SU-DHL-6 (cell line): ENCODE results near the gene SH3RF3.

ENCODE experiments used
- H2AFZ ChIP-seq: fragments of 200-600 bp; sonication (generic); 2 replicates; pipeline ENCODE4 v1.6.1; 2014; ENCODE audit warnings: low read depth, mild to moderate bottlenecking, moderate library complexity, mixed read lengths, antibody characterized with exemption, low read length; ENCODE audit not compliant: severe bottlenecking
- H3F3A ChIP-seq: fragments of 200-600 bp; shearing (Covaris generic); 2 replicates; pipeline ENCODE4 v1.6.0; 2016; ENCODE audit warnings: antibody characterized with exemption, mild to moderate bottlenecking; ENCODE audit not compliant: insufficient read depth
- H3K27ac ChIP-seq: fragments of 200-600 bp; sonication (generic); 2 replicates; pipeline ENCODE4 v1.5.1; 2016; ENCODE audit warnings: low read depth, mild to moderate bottlenecking, low read length, moderate library complexity, mixed read lengths
- H3K27me3 ChIP-seq: fragments of 200-600 bp; sonication (generic), shearing (Covaris generic); 2 replicates; pipeline ENCODE4 v1.6.0; 2014; ENCODE audit warnings: mild to moderate bottlenecking, low read length
- H3K36me3 ChIP-seq: fragments of 200-600 bp; sonication (generic); 2 replicates; pipeline ENCODE4 v1.6.1; 2014; ENCODE audit warnings: mild to moderate bottlenecking, low read length, mixed read lengths
- H3K4me2 ChIP-seq: fragments of 300-600, 200-600 bp; shearing (Covaris generic), sonication (generic); 2 replicates; pipeline ENCODE4 v1.6.0; 2014; ENCODE audit warnings: low read length, low read depth, mild to moderate bottlenecking; ENCODE audit not compliant: poor library complexity, severe bottlenecking
- H3K4me3 ChIP-seq: fragments of 200-600 bp; sonication (generic); 2 replicates; pipeline ENCODE4 v1.5.1; 2014; ENCODE audit warnings: antibody characterized with exemption, low read length, mild to moderate bottlenecking, mixed read lengths; ENCODE audit not compliant: insufficient read depth, poor library complexity, severe bottlenecking
- H3K79me2 ChIP-seq: fragments of 200-600 bp; sonication (generic); 2 replicates; pipeline ENCODE4 v1.6.1; 2014; ENCODE audit warnings: mild to moderate bottlenecking, low read length, moderate library complexity; ENCODE audit not compliant: insufficient read depth
- H3K9ac ChIP-seq: fragments of 200-600 bp; sonication (generic); 2 replicates; pipeline ENCODE4 v1.7.0; 2014; ENCODE audit warnings: mild to moderate bottlenecking, low read length
- H3K9me2 ChIP-seq: fragments of 200-600 bp; sonication (generic); replicated peaks from 2 replicates; pipeline ENCODE4 v1.6.1; 2014; ENCODE audit warnings: low read length; ENCODE audit not compliant: insufficient read depth
- H3K9me3 ChIP-seq: fragments of 200-600 bp; sonication (generic); 2 replicates; pipeline ENCODE4 v1.6.1; 2014; ENCODE audit warnings: low read length, mixed read lengths; ENCODE audit not compliant: insufficient read depth
- H4K20me1 ChIP-seq: fragments of 200-600 bp; sonication (generic); 2 replicates; pipeline ENCODE4 v1.6.1; 2014; ENCODE audit warnings: low read depth, mild to moderate bottlenecking, antibody characterized with exemption, low read length, moderate library complexity, mixed read lengths
- EZH2phosphoT487 ChIP-seq: fragments of 200-600 bp; sonication (generic), shearing (Covaris generic); conservative IDR thresholded peaks from 2 replicates; pipeline ENCODE4 v1.6.1; 2018; ENCODE audit warnings: mild to moderate bottlenecking, antibody characterized with exemption, low read length, moderate library complexity, mixed read lengths
- TF ChIP-seq, protein P1 (sequence below): fragments of 200-600 bp; sonication (generic); IDR thresholded peaks from one replicate; pipeline ENCODE4 v1.5.1; 2017; ENCODE audit warnings: antibody characterized with exemption, mild to moderate bottlenecking, low read length, moderate library complexity; ENCODE audit not compliant: insufficient read depth, poor library complexity, severe bottlenecking

SH3RF3 gene

DNA sequence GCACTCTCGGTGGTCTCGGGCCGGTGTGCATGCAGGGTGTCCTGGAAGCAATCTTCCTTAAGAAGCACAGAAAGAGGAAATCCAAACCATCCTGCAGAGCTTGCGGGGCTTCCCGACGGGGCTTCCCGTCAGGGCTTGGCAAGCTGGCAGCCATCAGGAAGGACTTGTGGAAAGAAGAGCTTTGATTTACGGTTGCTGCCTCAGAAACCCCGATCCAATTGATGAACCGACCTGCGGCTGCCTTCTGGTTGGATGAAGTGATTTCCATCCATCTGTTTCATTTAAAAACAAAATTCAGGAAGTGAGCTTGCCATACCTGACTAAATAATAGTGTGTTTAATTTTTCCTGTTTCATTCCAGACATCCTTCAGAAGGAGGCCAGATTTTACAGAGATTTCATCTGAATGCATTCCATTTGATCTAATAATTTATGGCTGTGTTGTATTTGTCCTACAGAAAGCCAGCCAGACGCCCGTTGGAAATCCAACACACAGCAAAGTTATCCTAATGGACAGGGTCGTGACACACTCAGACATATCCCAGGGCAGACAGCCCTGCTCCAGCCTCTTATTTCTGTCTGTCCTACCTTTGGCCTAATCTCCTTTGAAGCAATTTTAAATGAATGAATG lies 343.4 kb downstream of the SH3RF3 start:
- TF ChIP-seq, protein P1, sequence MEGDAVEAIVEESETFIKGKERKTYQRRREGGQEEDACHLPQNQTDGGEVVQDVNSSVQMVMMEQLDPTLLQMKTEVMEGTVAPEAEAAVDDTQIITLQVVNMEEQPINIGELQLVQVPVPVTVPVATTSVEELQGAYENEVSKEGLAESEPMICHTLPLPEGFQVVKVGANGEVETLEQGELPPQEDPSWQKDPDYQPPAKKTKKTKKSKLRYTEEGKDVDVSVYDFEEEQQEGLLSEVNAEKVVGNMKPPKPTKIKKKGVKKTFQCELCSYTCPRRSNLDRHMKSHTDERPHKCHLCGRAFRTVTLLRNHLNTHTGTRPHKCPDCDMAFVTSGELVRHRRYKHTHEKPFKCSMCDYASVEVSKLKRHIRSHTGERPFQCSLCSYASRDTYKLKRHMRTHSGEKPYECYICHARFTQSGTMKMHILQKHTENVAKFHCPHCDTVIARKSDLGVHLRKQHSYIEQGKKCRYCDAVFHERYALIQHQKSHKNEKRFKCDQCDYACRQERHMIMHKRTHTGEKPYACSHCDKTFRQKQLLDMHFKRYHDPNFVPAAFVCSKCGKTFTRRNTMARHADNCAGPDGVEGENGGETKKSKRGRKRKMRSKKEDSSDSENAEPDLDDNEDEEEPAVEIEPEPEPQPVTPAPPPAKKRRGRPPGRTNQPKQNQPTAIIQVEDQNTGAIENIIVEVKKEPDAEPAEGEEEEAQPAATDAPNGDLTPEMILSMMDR: no peak
- no peak for TF ChIP-seq EZH2phosphoT487
- H3K27me3 ChIP-seq: no peaks in the 10 kb centered on the region
- H3K9ac ChIP-seq: no peak overlapping the region
- H4K20me1 ChIP-seq: no peaks in the 10 kb centered on the region
- no peaks in the 10 kb centered on the region for H3K36me3 ChIP-seq
- H3F3A ChIP-seq: no peaks in the 10 kb centered on the region
- no peaks in the 10 kb centered on the region for H3K79me2 ChIP-seq
- H3K4me2 ChIP-seq: no peak overlapping the region
- H3K9me2 ChIP-seq: no peaks in the 10 kb centered on the region
- no peaks in the 10 kb centered on the region for H3K9me3 ChIP-seq
- H2AFZ ChIP-seq: no peak overlapping the region
- no peak overlapping the region for H3K27ac ChIP-seq
- no peak overlapping the region for H3K4me3 ChIP-seq

DNA sequence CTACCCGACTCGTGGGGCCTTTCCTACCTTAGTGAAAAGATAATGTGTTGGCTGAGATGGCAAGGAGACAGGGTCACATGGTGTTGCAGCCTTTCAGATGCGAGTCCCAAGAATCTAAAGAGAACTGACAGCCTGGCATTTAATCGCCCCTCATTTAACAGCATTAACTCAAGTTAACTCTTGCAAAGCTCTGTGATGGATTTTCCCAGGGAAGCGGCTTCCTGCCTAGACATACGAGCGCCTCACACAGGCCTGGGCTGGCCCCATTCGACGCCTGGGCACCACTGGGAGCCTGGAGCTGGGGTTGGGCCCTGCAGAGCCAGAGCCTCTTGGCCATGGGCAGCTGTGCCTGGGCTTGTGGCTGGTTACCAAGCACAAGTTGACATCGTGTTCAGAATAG lies 344.0 kb downstream of the SH3RF3 start:
- H3K9me2 ChIP-seq: no peaks in the 10 kb centered on the region
- no peaks in the 10 kb centered on the region for H3K36me3 ChIP-seq
- H2AFZ ChIP-seq: no peak overlapping the region
- H3K27me3 ChIP-seq: no peaks in the 10 kb centered on the region
- no peaks in the 10 kb centered on the region for H3K79me2 ChIP-seq
- no peak overlapping the region for H3K4me2 ChIP-seq
- TF ChIP-seq, protein P1: no peak
- TF ChIP-seq EZH2phosphoT487: no peak
- no peak overlapping the region for H3K9ac ChIP-seq
- H4K20me1 ChIP-seq: no peaks in the 10 kb centered on the region
- H3K9me3 ChIP-seq: no peaks in the 10 kb centered on the region
- H3F3A ChIP-seq: no peaks in the 10 kb centered on the region
- H3K4me3 ChIP-seq: no peak overlapping the region
- no peak overlapping the region for H3K27ac ChIP-seq

DNA sequence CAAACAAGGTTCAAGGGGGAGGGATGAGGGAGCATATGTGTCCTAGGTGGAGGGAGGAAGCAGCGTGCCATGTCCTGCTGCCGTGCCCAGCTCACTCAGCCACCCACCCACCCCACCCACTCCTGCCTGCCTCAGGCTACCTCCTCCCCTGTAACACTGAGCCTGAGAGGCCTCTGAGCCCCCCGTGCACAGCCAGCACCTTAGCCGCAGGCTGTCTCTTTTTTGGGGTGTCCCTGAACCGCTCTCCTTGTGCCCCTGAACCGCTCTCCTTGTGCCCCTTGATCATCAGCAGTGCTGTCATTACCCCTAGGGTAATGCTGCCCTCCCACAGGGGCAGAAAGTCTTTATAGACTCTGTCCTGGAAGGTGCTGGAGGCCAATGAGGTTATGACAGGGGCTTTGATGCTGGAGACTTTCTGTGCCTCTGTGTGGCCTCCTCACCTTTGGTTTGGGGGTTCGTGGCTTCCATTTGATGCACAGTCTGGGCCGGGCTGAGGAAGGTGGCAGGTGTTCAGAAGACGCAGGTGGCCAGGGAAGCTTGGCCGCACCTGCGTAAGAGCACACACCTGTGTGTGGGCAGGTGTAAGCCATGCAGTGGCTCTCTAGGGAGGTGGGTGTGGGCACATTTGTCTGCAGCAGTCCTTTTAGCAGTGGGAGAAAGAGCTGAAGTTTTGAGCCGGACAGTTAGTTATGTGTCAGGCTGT lies 344.8 kb downstream of the SH3RF3 start:
- no peaks in the 10 kb centered on the region for H3F3A ChIP-seq
- H4K20me1 ChIP-seq: no peaks in the 10 kb centered on the region
- no peaks in the 10 kb centered on the region for H3K79me2 ChIP-seq
- H3K27me3 ChIP-seq: no peaks in the 10 kb centered on the region
- H3K36me3 ChIP-seq: no peaks in the 10 kb centered on the region
- no peak overlapping the region for H3K9ac ChIP-seq
- no peaks in the 10 kb centered on the region for H3K9me2 ChIP-seq
- no peak overlapping the region for H3K4me3 ChIP-seq
- H3K27ac ChIP-seq: no peak overlapping the region
- H2AFZ ChIP-seq: no peak overlapping the region
- no peaks in the 10 kb centered on the region for H3K9me3 ChIP-seq
- no peak overlapping the region for H3K4me2 ChIP-seq
- TF ChIP-seq, protein P1: no peak
- TF ChIP-seq EZH2phosphoT487: no peak
